B cell (primary cell): ENCODE results near the gene VAMP1. TPM values are rescaled to one million over a fixed set of nuclear protein-coding genes. Genes with fewer than 3 reads are reported as not detected.

Source experiments
- ATAC-seq: fragments of 200-7000 bp; cut with Tn5 transposase; one replicate; pipeline ENCODE4 v1.10.0; 2021; ENCODE audit warnings: low read depth, mild to moderate bottlenecking, moderate number of reproducible peaks, moderate library complexity
- CTCF ChIA-PET: fragments of 350-600 bp; sonication (Branson Sonifier 250); formaldehyde crosslinking; loops from one replicate; lab custom pipeline; 2021; ENCODE audit warnings: antibody characterized with exemption, inconsistent platforms; lab: Charles Lee
- POLR2A ChIA-PET: fragments of 350-600 bp; sonication (Branson Sonifier 250); formaldehyde crosslinking; loops from one replicate; lab custom pipeline; 2021; ENCODE audit warnings: antibody characterized with exemption; lab: Charles Lee
- DNase-seq: peaks from one replicate; pipeline ENCODE4 v3.0.0; 2013
- H2AFZ ChIP-seq: 2 replicates; pipeline ENCODE4 v1.6.1; 2012; ENCODE audit warnings: mild to moderate bottlenecking, low read depth, low read length; ENCODE audit not compliant: insufficient read depth, poor library complexity, severe bottlenecking
- H3K27ac ChIP-seq, 2 donors: 1 replicate in 1 of 2; 2 replicates in 1 of 2; pipeline ENCODE4 v1.5.1; 2012 to 2013; ENCODE audit warnings: low read length in 2 of 2, mild to moderate bottlenecking in 2 of 2, moderate library complexity in 1 of 2
- H3K27me3 ChIP-seq, 4 experiments: fragments of 200-600 bp in 1 of 4; sonication (generic) in 1 of 4; replicated peaks in 1 of 4; 1 replicate in 2 of 4; 2 replicates in 2 of 4; pipeline versions ENCODE4 v1.6.1 to v1.7.0; 2013 to 2016; ENCODE audit warnings: low read length in 3 of 4, mild to moderate bottlenecking in 2 of 4, mixed read lengths in 1 of 4, moderate library complexity in 1 of 4; ENCODE audit not compliant: insufficient read depth in 4 of 4, control insufficient read depth in 3 of 4; ENCODE audit errors: control extremely low read depth in 1 of 4
- H3K36me3 ChIP-seq, 2 experiments: replicated peaks in 1 of 2; 1 replicate in 1 of 2; 2 replicates in 1 of 2; pipeline versions ENCODE4 v1.6.1 to v1.7.1; 2013; ENCODE audit warnings: low read length in 1 of 2; ENCODE audit not compliant: insufficient read depth in 2 of 2, control insufficient read depth in 1 of 2; ENCODE audit errors: control extremely low read depth in 1 of 2, extremely low read depth in 1 of 2
- H3K4me1 ChIP-seq, 2 donors: fragments of 200-600 bp in 1 of 2; sonication (generic) in 1 of 2; 1 replicate in 1 of 2; 2 replicates in 1 of 2; pipeline versions ENCODE4 v1.5.1 to v1.6.1; 2013 to 2017; ENCODE audit warnings: low read length in 2 of 2; ENCODE audit not compliant: control insufficient read depth in 2 of 2, insufficient read depth in 2 of 2
- H3K4me2 ChIP-seq: replicated peaks from 2 replicates; pipeline ENCODE3; 2012; ENCODE audit warnings: mild to moderate bottlenecking, low read depth, low read length; ENCODE audit not compliant: poor library complexity, severe bottlenecking
- H3K4me3 ChIP-seq, 5 experiments: fragments of 200-600 bp in 1 of 5; sonication (generic) in 1 of 5; 1 replicate in 3 of 5; 2 replicates in 2 of 5; pipeline versions ENCODE4 v1.5.1 to v1.7.0; 2011 to 2016; ENCODE audit warnings: low read length in 4 of 5, mild to moderate bottlenecking in 4 of 5, low read depth in 2 of 5, control low read depth in 1 of 5, moderate library complexity in 1 of 5; ENCODE audit not compliant: insufficient read depth in 1 of 5; ENCODE audit errors: control extremely low read depth in 1 of 5, extremely low read depth in 1 of 5
- H3K79me2 ChIP-seq: fragments of 200-600 bp; sonication (generic); one replicate; pipeline ENCODE4 v1.6.0; 2016; ENCODE audit warnings: low read length; ENCODE audit not compliant: control insufficient read depth, insufficient read depth
- H3K9ac ChIP-seq: fragments of 200-600 bp; sonication (generic); 2 replicates; pipeline ENCODE4 v1.6.1; 2017; ENCODE audit warnings: mild to moderate bottlenecking, low read length, moderate library complexity
- H3K9me3 ChIP-seq, 3 donors: one replicate each; pipeline versions ENCODE4 v1.6.1 to v1.7.1; 2013; ENCODE audit warnings: low read length in 2 of 3; ENCODE audit not compliant: control insufficient read depth in 2 of 3, insufficient read depth in 1 of 3; ENCODE audit errors: control extremely low read depth in 1 of 3
- H4K20me1 ChIP-seq: 2 replicates; pipeline ENCODE4 v1.6.0; 2012; ENCODE audit warnings: mild to moderate bottlenecking, low read length; ENCODE audit not compliant: insufficient read depth, control insufficient read depth, poor library complexity, severe bottlenecking
- H3K27ac Mint-ChIP-seq: one replicate; pipeline ENCODE4 v1.8.0; 2021; ENCODE audit warnings: mixed read lengths
- H3K27me3 Mint-ChIP-seq: one replicate; pipeline ENCODE4 v1.8.0; 2021; ENCODE audit warnings: mixed read lengths
- H3K4me1 Mint-ChIP-seq: one replicate; pipeline ENCODE4 v1.8.0; 2021; ENCODE audit warnings: mixed read lengths
- H3K4me3 Mint-ChIP-seq: one replicate; pipeline ENCODE4 v1.8.0; 2021; ENCODE audit warnings: mixed read lengths
- H3K9me3 Mint-ChIP-seq: one replicate; pipeline ENCODE4 v1.8.0; 2022; ENCODE audit warnings: mixed read lengths; ENCODE audit not compliant: insufficient read depth
- CTCF ChIP-seq: fragments of 200-600 bp; IDR thresholded peaks from one replicate; pipeline ENCODE4 v1.8.0; 2022; ENCODE audit warnings: antibody characterized with exemption, mild to moderate bottlenecking
- EZH2 ChIP-seq: IDR thresholded peaks from 2 replicates; pipeline ENCODE4 v1.6.1; 2012; ENCODE audit warnings: borderline replicate concordance, low read depth, mild to moderate bottlenecking, moderate library complexity, low read length; ENCODE audit not compliant: insufficient read depth, poor library complexity, severe bottlenecking
- WGBS: methylation state at CpG from one replicate; pipeline ENCODE4 v1.1.5; 2013; ENCODE audit warnings: missing lambda C conversion rate; ENCODE audit not compliant: insufficient coverage; 5-methylcytosine and 5-hydroxymethylcytosine counted together
- intact Hi-C: fragments of 100-400 bp; cut with micrococcal nuclease; formaldehyde crosslinking; loops from one replicate; pipeline ENCODE4 v1.10.0; 2022
- polyA plus RNA-seq: library from polyadenylated mRNA; depleted of rRNA; stranded (reverse); fragments of >200 nt; gene quantifications from 2 replicates; pipeline ENCODE4 v1.2.3, GENCODE V29; 2012
- total RNA-seq, 2 donors: library from RNA; stranded (reverse); fragments of 120-200 nt in 1 of 2; gene quantifications; 1 replicate in 1 of 2; 2 replicates in 1 of 2; pipeline versions ENCODE4 v1.2.3 to v1.2.4, GENCODE V29; 2013 to 2022

VAMP1 gene
- total and polyA plus RNA-seq, 2 donors (not counting 1 experiment from before 2014, with no cell fraction given) = 62.4 to 98.9 TPM

- H3K27ac Mint-ChIP-seq = peak overlapping the region; percentile 94
- peak overlapping the region; percentile 71 for H3K4me2 ChIP-seq
- 49% methylated on average over 16 of the region's 23 CpGs for WGBS
- H3K4me1 ChIP-seq = peaks cover 45 to 53% of the 10 kb centered on the region in 2 donors
- peak; percentile 89 for DNase-seq
- no peaks in the 10 kb centered on the region for H3K79me2 ChIP-seq
- no peaks in the 10 kb centered on the region for H3K9me3 ChIP-seq
- peak overlapping the region in 2 of 5 experiments; percentile 13 to 47 for H3K4me3 ChIP-seq
- no peaks in the 10 kb centered on the region for H3K9me3 Mint-ChIP-seq
- peak overlapping the region; percentile 16 for H2AFZ ChIP-seq
- ChIA-PET CTCF (interaction anchor here (0.6 to 8.3 kb wide), 15 partner anchors 13 to 142 kb away, joined by 3 to 383 read pairs (median 5); partner anchors contain the start of genes CD27, GAPDH, MRPL51 and TAPBPL), POLR2A (interaction anchor here (0.7 to 5.6 kb wide), 9 partner anchors 19 to 111 kb away, joined by 3 to 72 read pairs (median 29); partner anchors contain the start of genes CD27, GAPDH, MRPL51 and TAPBPL)
- peak overlapping the region; percentile 99 for H3K27ac ChIP-seq
- peaks cover 4% of the 10 kb centered on the region for H3K27me3 Mint-ChIP-seq
- peaks cover 54% of the 10 kb centered on the region for H3K4me1 Mint-ChIP-seq
- no peaks in the 10 kb centered on the region for H3K27me3 ChIP-seq
- TF ChIP-seq EZH2 = no peak
- TF ChIP-seq CTCF = no peak
- peak overlapping the region; percentile 56 for H3K9ac ChIP-seq
- H3K36me3 ChIP-seq = no peaks in the 10 kb centered on the region
- no peaks in the 10 kb centered on the region for H4K20me1 ChIP-seq
- peak; percentile 51 for ATAC-seq
- peak overlapping the region; percentile 80 for H3K4me3 Mint-ChIP-seq
- intact Hi-C loops = loop anchor here (1.0 kb wide), 4 partner anchors 36 to 209 kb away; partner anchors contain the start of genes CHD4, LPAR5 and MRPL51
Observed at GRCh38 chr12:6425590-6426531, 44.6 kb downstream of the VAMP1 start.
